HG03520 (cell line): Measurements from ENCODE around the gene OLA1.

Experiments
- ATAC-seq: cut with Tn5 transposase; IDR thresholded peaks from one replicate; pipeline ENCODE4 v1.9.1; 2021; ENCODE audit warnings: mild to moderate bottlenecking, moderate library complexity; ENCODE audit not compliant: unreplicated experiment

The OLA1 gene

GRCh38 chr2:174122185-174122584, 126.1 kb downstream of the OLA1 start:
- no peak for ATAC-seq

GRCh38 chr2:174121612-174122011, 126.7 kb downstream of the OLA1 start:
- no peak for ATAC-seq

- ATAC-seq = no peak
These were observed 127.2 kb downstream of the OLA1 start for GRCh38 chr2:174121175-174121574.

DNA sequence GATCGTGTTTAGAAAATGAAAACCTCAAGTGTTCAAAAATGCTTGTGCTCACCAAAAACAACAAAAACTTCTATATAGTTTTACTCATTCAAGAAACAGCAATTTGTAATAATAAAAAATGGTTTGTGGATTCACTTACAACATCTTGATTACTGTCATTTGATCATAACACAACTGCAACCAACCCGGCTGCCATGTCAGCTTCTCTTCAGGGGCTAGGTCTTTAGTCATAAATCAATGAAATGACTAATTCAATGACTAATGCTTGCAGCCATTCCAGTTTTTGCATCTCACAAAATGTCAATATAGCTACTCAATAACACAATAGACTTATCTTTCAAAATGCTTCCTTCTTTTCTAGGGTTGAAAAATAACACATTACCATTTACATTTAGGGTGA, 128.0 kb downstream of the OLA1 start:
- no peak for ATAC-seq

GRCh38 chr2:174117951-174118930, 130.1 kb downstream of the OLA1 start:
- ATAC-seq = no peak

GRCh38 chr2:174112073-174112472, 136.3 kb downstream of the OLA1 start:
- no peak for ATAC-seq

DNA sequence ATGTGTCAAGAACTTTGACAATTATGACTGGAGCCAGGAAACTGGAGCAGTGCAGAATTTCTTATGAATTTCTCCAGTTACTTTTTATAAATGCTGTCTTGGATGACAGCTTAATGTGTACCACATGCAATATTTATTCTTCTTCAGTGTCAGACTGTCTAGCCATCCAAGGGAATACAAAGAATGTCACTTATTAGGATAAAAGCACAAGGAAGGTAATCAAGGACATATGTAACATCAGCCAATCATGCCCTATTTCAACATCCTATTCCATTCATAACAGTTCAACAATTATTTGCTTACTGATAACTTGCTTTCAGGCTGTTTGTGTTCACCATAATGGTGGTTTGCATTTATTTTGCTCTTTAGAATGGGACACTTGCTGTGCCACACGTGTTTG, 139.8 kb downstream of the OLA1 start:
- ATAC-seq = no peak

DNA sequence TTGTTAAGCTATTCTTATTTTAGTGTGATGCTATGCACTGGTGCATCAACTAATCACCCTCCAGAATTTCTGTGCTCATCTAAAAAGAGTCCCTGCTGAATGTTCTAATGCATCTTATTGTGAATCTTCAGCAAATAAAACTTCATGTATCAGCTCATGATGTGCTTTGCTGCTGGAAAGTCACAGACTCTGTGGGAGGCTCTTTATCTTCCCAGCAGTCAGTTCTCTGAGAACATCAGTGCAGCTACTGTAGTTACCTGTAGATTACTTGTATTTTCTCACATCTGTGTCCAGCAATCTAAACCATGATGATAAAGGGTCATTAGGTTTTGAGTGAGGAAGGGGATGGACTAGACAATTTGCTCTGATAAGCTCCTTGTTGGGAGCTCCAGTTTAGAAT, 141.6 kb downstream of the OLA1 start:
- no peak for ATAC-seq

GRCh38 chr2:174094542-174094941, 153.8 kb downstream of the OLA1 start:
- ATAC-seq = no peak

- ATAC-seq = no peak
These were observed 157.9 kb downstream of the OLA1 start for GRCh38 chr2:174090476-174090875.

- no peak for ATAC-seq
These were observed 159.4 kb downstream of the OLA1 start for GRCh38 chr2:174088706-174089460.

DNA sequence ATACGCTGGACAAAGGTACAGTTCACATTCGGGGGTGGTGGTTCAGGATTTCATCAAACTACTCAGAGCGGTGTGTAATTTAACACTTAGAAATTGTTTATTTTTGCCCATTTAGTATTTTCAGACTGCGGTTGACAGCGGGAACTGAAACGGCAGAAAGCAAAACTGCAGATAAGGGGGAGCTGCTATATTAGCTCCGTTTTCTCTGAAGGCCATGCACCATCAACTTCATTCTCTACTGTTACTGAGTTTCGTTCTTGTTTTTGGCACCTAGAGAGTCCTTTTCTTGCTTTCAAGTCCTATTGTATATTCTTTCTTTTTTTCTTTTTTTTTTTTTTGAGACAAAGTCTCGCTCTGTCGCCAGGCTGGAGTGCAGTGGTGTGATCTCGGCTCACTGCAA, 161.6 kb downstream of the OLA1 start:
- no peak for ATAC-seq

GRCh38 chr2:174085781-174086180, 162.6 kb downstream of the OLA1 start:
- no peak for ATAC-seq

GRCh38 chr2:174083843-174084458, 164.4 kb downstream of the OLA1 start:
- ATAC-seq = no peak

DNA sequence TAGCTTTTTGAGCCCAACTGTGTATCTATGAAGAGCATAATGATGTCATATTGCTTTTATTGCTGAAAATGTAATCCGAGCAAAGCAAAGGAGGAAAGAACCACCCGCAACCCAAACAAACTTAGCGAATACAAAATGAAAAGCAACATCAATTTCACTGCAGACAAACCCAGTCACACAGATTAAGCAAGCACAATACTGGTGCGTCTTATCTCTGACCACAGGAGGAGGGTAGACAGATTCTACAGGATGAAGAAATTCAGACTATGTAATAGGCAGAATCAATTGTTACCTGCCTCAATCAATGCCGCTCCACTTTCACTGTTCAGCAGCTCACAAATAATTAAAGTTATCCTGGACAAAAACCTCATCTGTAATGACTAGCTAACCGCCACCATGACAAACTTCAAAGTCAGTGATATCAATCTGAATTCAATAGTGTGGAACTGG, 167.6 kb downstream of the OLA1 start:
- no peak for ATAC-seq

GRCh38 chr2:174078275-174078674, 170.1 kb downstream of the OLA1 start:
- ATAC-seq = no peak

DNA sequence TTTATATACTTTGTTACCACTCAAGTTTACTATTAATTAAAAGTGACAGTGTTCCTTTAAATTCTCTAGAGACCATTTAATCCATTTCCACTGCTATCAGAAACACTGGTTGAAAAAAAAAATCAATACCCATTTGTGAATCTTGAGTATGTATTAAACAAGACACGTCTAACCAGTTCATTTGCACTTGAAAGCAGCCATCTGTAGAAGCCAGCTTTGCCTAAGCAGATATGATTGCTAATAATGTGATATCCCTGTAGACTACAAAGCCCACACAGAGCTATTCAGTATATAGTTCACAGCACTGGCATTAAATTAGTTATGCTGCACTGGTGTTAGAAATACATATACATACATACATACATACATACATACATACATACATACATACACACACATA, 171.4 kb downstream of the OLA1 start:
- ATAC-seq = no peak

DNA sequence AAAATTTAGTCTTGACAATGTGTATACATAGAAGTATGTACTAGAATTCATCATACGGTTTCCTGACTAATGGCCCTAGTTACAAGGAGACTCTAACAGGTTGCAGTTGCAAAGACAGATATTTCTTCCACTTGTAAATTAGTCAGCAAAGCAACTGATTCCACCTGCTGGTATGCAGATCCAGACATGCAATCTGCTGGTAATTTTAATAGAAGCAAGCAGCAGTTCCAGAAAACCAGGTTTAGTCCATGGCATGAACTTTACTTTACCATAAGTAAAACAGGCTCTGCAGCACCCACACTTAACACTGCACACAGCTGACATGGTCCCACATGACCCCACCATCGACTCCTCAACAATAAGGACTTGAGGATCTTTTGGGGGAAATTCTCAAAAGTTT, 172.3 kb downstream of the OLA1 start:
- no peak for ATAC-seq

- no peak for ATAC-seq
These were observed 173.5 kb downstream of the OLA1 start for GRCh38 chr2:174074831-174075230.

GRCh38 chr2:174072857-174073256, 175.5 kb downstream of the OLA1 start:
- ATAC-seq = no peak

GRCh38 chr2:174072069-174072468, 176.3 kb downstream of the OLA1 start:
- no peak for ATAC-seq
